Measurements from ENCODE around the gene SPECC1. TPM values are rescaled to one million over a fixed set of nuclear protein-coding genes. Genes with fewer than 3 reads are reported as not detected.
"Not testable (repeated sequence)": the region's sequence is repeated elsewhere in the genome, so short reads cannot be mapped to it uniquely, and the experiment has no call there.

The SPECC1 gene
- total RNA-seq, 4 donors from 2014 or later = 22.5 to 36.3 (median 33.2) TPM

- Histone ChIP-seq H3K27me3 (no peaks in the 10 kb centered on the region), H3K4me1 (no peaks in the 10 kb centered on the region), H3K9me3 (no peaks in the 10 kb centered on the region), H3K36me3 (peaks cover 0 to 34% of the 10 kb centered on the region in 2 donors), H3K4me3 (no peak overlapping the region), H3K27ac (no peak overlapping the region)
- 80 to 98% methylated on average over 1 to 3 of the region's 3 CpGs for WGBS, 2 donors (ENCODE audit: low coverage in 1 of 2)
- no peak for ATAC-seq
- no peak for TF ChIP-seq POLR2A (IDR thresholded peaks at IDR 0.05)
- TF ChIP-seq POLR2AphosphoS5 (IDR thresholded peaks at IDR 0.05) = no peak
- no peak for TF ChIP-seq CTCF (IDR thresholded peaks at IDR 0.05)
- no peak for TF ChIP-seq EP300 (IDR thresholded peaks at IDR 0.05)
Observed at GRCh38 chr17:20257798-20258197, 248.6 kb downstream of the SPECC1 start.

- 96 to 98% methylated on average over 4 of the region's 4 CpGs for WGBS, 2 donors (ENCODE audit: low coverage in 1 of 2)
- ATAC-seq = no peak
- H3K36me3 ChIP-seq = peaks cover 0 to 28% of the 10 kb centered on the region in 2 donors
- no peak overlapping the region for H3K4me3 ChIP-seq
- no peak overlapping the region for H3K27ac ChIP-seq
- no peak for TF ChIP-seq EP300 (IDR thresholded peaks at IDR 0.05)
- no peaks in the 10 kb centered on the region for H3K27me3 ChIP-seq
- no peaks in the 10 kb centered on the region for H3K4me1 ChIP-seq
- no peaks in the 10 kb centered on the region for H3K9me3 ChIP-seq
Observed at GRCh38 chr17:20259668-20260067, 250.5 kb downstream of the SPECC1 start.

- no peak for ATAC-seq
- TF ChIP-seq CTCF (IDR thresholded peaks at IDR 0.05) = no peak
- H3K9me3 ChIP-seq = no peaks in the 10 kb centered on the region
- H3K27me3 ChIP-seq = no peaks in the 10 kb centered on the region
- no peaks in the 10 kb centered on the region for H3K4me1 ChIP-seq
- H3K36me3 ChIP-seq = peaks cover 0 to 28% of the 10 kb centered on the region in 2 donors
- no peak overlapping the region for H3K27ac ChIP-seq
- WGBS, 2 donors (ENCODE audit: low coverage in 1 of 2) = 83 to 100% methylated on average over 2 to 6 of the region's 6 CpGs
- H3K4me3 ChIP-seq = no peak overlapping the region
Observed at GRCh38 chr17:20260268-20260667, 251.1 kb downstream of the SPECC1 start.

GRCh38 chr17:20262226-20263114 lies 253.3 kb downstream of the SPECC1 start:
- no peaks in the 10 kb centered on the region for H3K27me3 ChIP-seq
- 64 to 79% methylated on average over 2 to 8 of the region's 8 CpGs for WGBS, 2 donors (ENCODE audit: low coverage in 1 of 2)
- ATAC-seq = no peak
- no peak overlapping the region for H3K27ac ChIP-seq
- H3K4me1 ChIP-seq = no peaks in the 10 kb centered on the region
- no peak overlapping the region for H3K4me3 ChIP-seq
- H3K9me3 ChIP-seq = no peaks in the 10 kb centered on the region
- TF ChIP-seq POLR2AphosphoS5 (IDR thresholded peaks at IDR 0.05) (no peak), POLR2A (IDR thresholded peaks at IDR 0.05) (no peak), CTCF (IDR thresholded peaks at IDR 0.05) (no peak), EP300 (IDR thresholded peaks at IDR 0.05) (no peak)
- H3K36me3 ChIP-seq = peaks cover 0 to 22% of the 10 kb centered on the region in 2 donors

GRCh38 chr17:20263115-20263433 lies 253.9 kb downstream of the SPECC1 start:
- not testable (repeated sequence) for H3K9me3 ChIP-seq, H3K27me3 ChIP-seq, H3K4me1 ChIP-seq, ATAC-seq, H3K27ac ChIP-seq, H3K4me3 ChIP-seq
- WGBS, 2 donors (ENCODE audit: low coverage in 1 of 2) = 69 to 100% methylated on average over 1 to 4 of the region's 5 CpGs
- peaks cover 0 to 16% of the 10 kb centered on the region in 2 donors for H3K36me3 ChIP-seq

- Histone ChIP-seq H3K4me1 (no peaks in the 10 kb centered on the region), H3K27me3 (no peaks in the 10 kb centered on the region), H3K27ac (no peak overlapping the region), H3K9me3 (no peaks in the 10 kb centered on the region), H3K4me3 (no peak overlapping the region), H3K36me3 (peaks cover 0 to 11% of the 10 kb centered on the region in 2 donors)
- TF ChIP-seq EP300 (IDR thresholded peaks at IDR 0.05) = no peak
- no peak for TF ChIP-seq CTCF (IDR thresholded peaks at IDR 0.05)
- no peak for TF ChIP-seq POLR2AphosphoS5 (IDR thresholded peaks at IDR 0.05)
- no peak for TF ChIP-seq POLR2A (IDR thresholded peaks at IDR 0.05)
- ATAC-seq = no peak
- 29 to 48% methylated on average over 3 to 5 of the region's 5 CpGs for WGBS, 2 donors (ENCODE audit: low coverage in 1 of 2)
Observed at GRCh38 chr17:20263595-20263994, 254.4 kb downstream of the SPECC1 start.

Data from gastroesophageal sphincter (tissue), 4 donors.